ENCODE results near the gene VWA8. TPM values are rescaled to one million over a fixed set of nuclear protein-coding genes. Genes with fewer than 3 reads are reported as not detected.
"Not testable (repeated sequence)": the region's sequence is repeated elsewhere in the genome, so short reads cannot be mapped to it uniquely, and the experiment has no call there.

Gene VWA8
- total RNA-seq, 1 donor from 2014 or later: 12.2 TPM

DNA sequence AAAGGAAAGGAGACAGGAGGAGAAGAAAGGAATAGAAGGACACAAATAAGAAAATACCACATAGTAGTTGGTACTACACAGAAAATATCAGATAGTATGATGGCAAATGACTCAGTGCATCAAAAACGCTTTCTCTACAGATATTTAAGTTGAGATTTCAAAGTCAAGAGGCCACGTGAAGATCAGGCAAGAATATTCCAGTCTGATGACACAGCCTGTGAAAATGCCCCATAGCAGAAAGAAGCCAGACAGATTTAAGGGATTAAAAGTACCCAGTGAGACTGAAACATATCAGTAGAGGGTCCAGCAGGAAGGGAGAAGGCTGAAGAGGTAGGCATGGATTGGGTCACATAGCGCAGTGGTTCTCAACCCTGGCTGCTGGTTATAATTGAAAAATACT lies 113.7 kb downstream of the VWA8 start:
- Mint-ChIP-seq H3K4me3 (ENCODE audit: unreplicated experiment) (no peak overlapping the region), H3K9me3 (ENCODE audit: low read depth) (peaks cover 4% of the 10 kb centered on the region), H3K27ac (ENCODE audit: unreplicated experiment) (no peak overlapping the region), H3K36me3 (ENCODE audit: low read depth) (peaks cover 3% of the 10 kb centered on the region), H3K27me3 (ENCODE audit: low read depth) (no peaks in the 10 kb centered on the region), H3K4me1 (ENCODE audit: low read depth) (peaks cover 22% of the 10 kb centered on the region)
- DNase-seq (ENCODE audit: low spot score): no peak
- TF ChIP-seq, protein P1, sequence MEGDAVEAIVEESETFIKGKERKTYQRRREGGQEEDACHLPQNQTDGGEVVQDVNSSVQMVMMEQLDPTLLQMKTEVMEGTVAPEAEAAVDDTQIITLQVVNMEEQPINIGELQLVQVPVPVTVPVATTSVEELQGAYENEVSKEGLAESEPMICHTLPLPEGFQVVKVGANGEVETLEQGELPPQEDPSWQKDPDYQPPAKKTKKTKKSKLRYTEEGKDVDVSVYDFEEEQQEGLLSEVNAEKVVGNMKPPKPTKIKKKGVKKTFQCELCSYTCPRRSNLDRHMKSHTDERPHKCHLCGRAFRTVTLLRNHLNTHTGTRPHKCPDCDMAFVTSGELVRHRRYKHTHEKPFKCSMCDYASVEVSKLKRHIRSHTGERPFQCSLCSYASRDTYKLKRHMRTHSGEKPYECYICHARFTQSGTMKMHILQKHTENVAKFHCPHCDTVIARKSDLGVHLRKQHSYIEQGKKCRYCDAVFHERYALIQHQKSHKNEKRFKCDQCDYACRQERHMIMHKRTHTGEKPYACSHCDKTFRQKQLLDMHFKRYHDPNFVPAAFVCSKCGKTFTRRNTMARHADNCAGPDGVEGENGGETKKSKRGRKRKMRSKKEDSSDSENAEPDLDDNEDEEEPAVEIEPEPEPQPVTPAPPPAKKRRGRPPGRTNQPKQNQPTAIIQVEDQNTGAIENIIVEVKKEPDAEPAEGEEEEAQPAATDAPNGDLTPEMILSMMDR (IDR thresholded peaks at IDR 0.05): no peak

DNA sequence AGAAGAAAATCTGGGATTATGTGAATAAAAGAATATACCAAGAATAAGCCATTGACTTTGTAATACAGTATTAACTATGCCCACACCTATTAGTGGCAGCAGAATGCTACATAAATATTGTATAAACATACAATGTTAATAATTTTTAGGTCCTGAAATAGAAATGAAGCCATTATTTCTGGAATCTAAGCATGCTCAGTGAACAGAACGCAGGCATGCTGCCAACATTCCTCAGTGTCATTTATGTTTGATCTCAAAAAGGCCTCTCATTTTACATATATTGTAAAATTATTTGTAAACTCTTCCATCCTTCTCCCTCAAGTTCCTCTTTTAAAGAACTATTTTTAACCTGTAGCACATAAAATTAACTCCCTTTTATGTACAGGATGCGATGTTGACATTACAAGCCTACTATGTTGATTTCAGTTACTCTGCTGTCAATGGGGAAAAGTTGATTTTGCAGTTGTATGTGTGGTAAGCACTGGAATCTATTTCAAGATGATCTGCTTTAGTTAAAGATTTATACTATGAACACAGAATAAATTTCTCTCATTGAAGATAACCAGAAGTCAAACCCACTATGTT lies 118.8 kb downstream of the VWA8 start:
- TF ChIP-seq, protein P1 (IDR thresholded peaks at IDR 0.05): no peak
- Mint-ChIP-seq H3K27ac (ENCODE audit: unreplicated experiment) (no peak overlapping the region), H3K27me3 (ENCODE audit: low read depth) (no peaks in the 10 kb centered on the region), H3K36me3 (ENCODE audit: low read depth) (peaks cover 11% of the 10 kb centered on the region), H3K4me3 (ENCODE audit: unreplicated experiment) (no peak overlapping the region), H3K9me3 (ENCODE audit: low read depth) (peaks cover 7% of the 10 kb centered on the region), H3K4me1 (ENCODE audit: low read depth) (peaks cover 21% of the 10 kb centered on the region)
- no peak for DNase-seq (ENCODE audit: low spot score)

DNA sequence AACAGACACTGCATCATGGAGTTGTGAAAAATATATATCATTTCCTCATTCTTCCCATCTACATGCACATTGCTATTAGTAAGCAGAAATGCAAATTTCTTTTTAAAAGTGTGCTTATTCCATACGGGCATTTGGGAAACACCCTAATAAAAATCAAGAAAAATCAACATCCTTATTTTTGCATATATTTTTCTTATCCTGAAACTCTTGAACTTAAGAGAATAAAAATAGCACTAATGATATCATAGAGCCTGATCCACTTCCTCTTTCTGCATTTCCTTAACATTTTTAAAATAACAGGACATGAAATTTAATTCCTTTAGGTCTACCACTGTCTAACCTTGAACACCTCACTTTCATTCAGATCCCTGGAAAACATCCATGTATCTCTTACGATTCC lies 123.3 kb downstream of the VWA8 start:
- Mint-ChIP-seq H3K9me3 (ENCODE audit: low read depth) (peaks cover 3% of the 10 kb centered on the region), H3K27me3 (ENCODE audit: low read depth) (no peaks in the 10 kb centered on the region), H3K27ac (ENCODE audit: unreplicated experiment) (peak overlapping the region; percentile 32), H3K4me1 (ENCODE audit: low read depth) (peaks cover 24% of the 10 kb centered on the region), H3K4me3 (ENCODE audit: unreplicated experiment) (no peak overlapping the region), H3K36me3 (ENCODE audit: low read depth) (peaks cover 10% of the 10 kb centered on the region)
- no peak for DNase-seq (ENCODE audit: low spot score)
- TF ChIP-seq, protein P1 (IDR thresholded peaks at IDR 0.05): no peak

DNA sequence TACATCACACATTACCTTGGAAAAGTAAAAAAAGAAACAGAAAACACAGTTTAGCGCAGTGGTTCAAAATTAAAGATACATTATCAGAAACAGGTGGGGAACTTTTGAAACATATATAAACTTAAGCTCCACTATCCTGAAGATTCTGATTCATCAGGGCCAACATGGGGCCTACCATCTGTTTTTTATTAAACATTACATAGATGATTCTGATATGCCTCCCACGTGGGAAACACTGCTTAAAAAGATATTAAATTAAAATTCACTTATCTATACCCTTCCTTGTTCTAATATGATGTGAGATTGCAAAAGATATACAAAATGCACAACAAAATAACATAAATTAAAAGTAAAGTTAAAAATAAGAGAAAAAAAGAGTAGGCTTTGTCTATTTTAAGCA lies 125.0 kb downstream of the VWA8 start:
- peaks cover 3% of the 10 kb centered on the region for H3K9me3 Mint-ChIP-seq (ENCODE audit: low read depth)
- peaks cover 10% of the 10 kb centered on the region for H3K36me3 Mint-ChIP-seq (ENCODE audit: low read depth)
- H3K27ac Mint-ChIP-seq (ENCODE audit: unreplicated experiment): no peak overlapping the region
- no peak for DNase-seq (ENCODE audit: low spot score)
- no peak overlapping the region for H3K4me3 Mint-ChIP-seq (ENCODE audit: unreplicated experiment)
- H3K4me1 Mint-ChIP-seq (ENCODE audit: low read depth): peaks cover 14% of the 10 kb centered on the region
- TF ChIP-seq, protein P1 (IDR thresholded peaks at IDR 0.05): no peak
- no peaks in the 10 kb centered on the region for H3K27me3 Mint-ChIP-seq (ENCODE audit: low read depth)

DNA sequence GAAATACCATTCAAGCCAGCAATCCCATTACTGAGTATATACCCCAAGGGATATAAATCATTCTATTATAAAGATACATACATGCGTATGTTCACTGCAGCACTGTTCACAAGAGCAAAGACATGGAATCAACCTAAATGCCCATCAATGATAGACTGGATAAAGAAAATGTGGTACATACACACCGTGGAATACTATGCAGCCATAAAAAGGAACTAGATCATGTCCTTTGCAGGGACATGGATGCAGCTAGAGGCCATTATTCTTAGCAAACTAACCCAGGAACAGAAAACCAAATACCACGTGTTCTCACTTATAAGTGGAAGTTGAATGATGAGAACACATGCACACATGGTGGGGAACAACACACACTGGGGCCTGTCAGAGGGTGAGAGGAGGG lies 126.2 kb downstream of the VWA8 start:
- H3K36me3 Mint-ChIP-seq (ENCODE audit: low read depth); H3K9me3 Mint-ChIP-seq (ENCODE audit: low read depth); H3K4me3 Mint-ChIP-seq (ENCODE audit: unreplicated experiment); H3K27ac Mint-ChIP-seq (ENCODE audit: unreplicated experiment); H3K27me3 Mint-ChIP-seq (ENCODE audit: low read depth); DNase-seq (ENCODE audit: low spot score): not testable (repeated sequence)
- peaks cover 14% of the 10 kb centered on the region for H3K4me1 Mint-ChIP-seq (ENCODE audit: low read depth)

DNA sequence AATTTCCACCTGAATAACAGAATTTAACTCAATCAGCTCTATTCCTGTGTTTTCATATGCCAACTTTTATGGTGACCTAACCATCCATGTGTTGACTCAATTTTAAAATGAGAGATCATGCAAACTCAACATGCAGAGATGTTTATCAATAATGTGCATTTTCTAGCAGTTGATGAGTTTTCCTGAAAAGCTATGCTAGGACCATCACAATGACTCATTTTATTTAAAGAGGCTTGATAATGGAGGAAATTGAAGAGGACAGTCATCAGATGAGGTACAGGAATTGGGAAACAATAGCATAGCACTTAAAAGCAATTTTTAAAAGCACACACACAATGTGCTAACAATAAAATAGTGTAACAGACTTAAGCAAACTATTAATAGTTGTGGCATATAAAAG lies 127.1 kb downstream of the VWA8 start:
- Mint-ChIP-seq H3K36me3 (ENCODE audit: low read depth) (peaks cover 3% of the 10 kb centered on the region), H3K4me1 (ENCODE audit: low read depth) (peaks cover 14% of the 10 kb centered on the region), H3K9me3 (ENCODE audit: low read depth) (no peaks in the 10 kb centered on the region), H3K27ac (ENCODE audit: unreplicated experiment) (no peak overlapping the region), H3K4me3 (ENCODE audit: unreplicated experiment) (no peak overlapping the region), H3K27me3 (ENCODE audit: low read depth) (no peaks in the 10 kb centered on the region)
- DNase-seq (ENCODE audit: low spot score): no peak
- TF ChIP-seq, protein P1 (IDR thresholded peaks at IDR 0.05): no peak
